ENCODE results near the gene ITGBL1. TPM values are rescaled to one million over a fixed set of nuclear protein-coding genes. Genes with fewer than 3 reads are reported as not detected.

The ITGBL1 gene
- total and polyA plus RNA-seq, 2 donors (not counting 3 experiments of a cell fraction or from before 2014, with no cell fraction given), result 4.6 to 8.8 TPM

GRCh38 chr13:101545521-101545920 lies 93.0 kb downstream of the ITGBL1 start:
- Histone ChIP-seq H4K20me1 (replicated peaks; ENCODE audit: control insufficient read depth, extremely low read depth, insufficient read depth, low read length) (no peaks in the 10 kb centered on the region), H2AFZ (ENCODE audit: low read depth, low read length) (no peak overlapping the region), H3K4me1 (ENCODE audit: control insufficient read depth, extremely low read depth, insufficient read depth, low read length) (no peaks in the 10 kb centered on the region), H3K4me2 (ENCODE audit: insufficient read depth, low read length) (no peak overlapping the region), H3K9me1 (replicated peaks; ENCODE audit: control insufficient read depth, extremely low read depth, insufficient read depth, low read length) (no peaks in the 10 kb centered on the region), H3K27me3 (ENCODE audit: control insufficient read depth in 2 of 2, insufficient read depth in 2 of 2, low read length in 2 of 2) (no peaks in the 10 kb centered on the region), H3K9me3 (replicated peaks; ENCODE audit: control insufficient read depth, insufficient read depth, low read length) (no peaks in the 10 kb centered on the region), H3K36me3 (ENCODE audit: control insufficient read depth in 2 of 2, extremely low read depth in 1 of 2, insufficient read depth in 2 of 2, low read length in 2 of 2) (no peaks in the 10 kb centered on the region), H3K79me2 (ENCODE audit: control insufficient read depth, insufficient read depth, low read length) (no peaks in the 10 kb centered on the region), H3K4me3 (replicated peaks in 1 of 3; ENCODE audit: insufficient read depth in 1 of 3, low read depth in 1 of 3, low read length in 3 of 3) (no peak overlapping the region), H3K9ac (replicated peaks; ENCODE audit: extremely low read depth, insufficient read depth, low read length) (no peak overlapping the region), H3K27ac (ENCODE audit: insufficient read depth, low read depth, low read length) (no peak overlapping the region)
- BruUV-seq (replicated peaks), result no TSS peak
- dilution Hi-C loops (cut with MboI; ENCODE audit: extremely low pct_ligation_motif_present, low sequenced_read_pairs), result no loop called here
- intact Hi-C loops (cut with micrococcal nuclease), result no loop called here
- POLR2A ChIA-PET, result no interaction called here
- no peak for FAIRE-seq
- DNase-seq (ENCODE audit: low read depth, low spot score), result no peak
- CTCF ChIA-PET, result interaction anchor here (0.9 to 1.7 kb wide), 9 partner anchors 10 to 400 kb away, joined by 3 to 13 read pairs (median 5); no protein-coding TSS in a partner anchor
- TF ChIP-seq MYC (IDR thresholded peaks at IDR 0.05; ENCODE audit: low read depth, low read length) (no peak), GATA2 (IDR thresholded peaks at IDR 0.05; ENCODE audit: insufficient read depth, insufficient read length, low read depth, low read length) (no peak), POLR2A (IDR thresholded peaks at IDR 0.05; ENCODE audit: low read depth, low read length) (no peak), CTCF (IDR thresholded peaks at IDR 0.05; ENCODE audit: extremely low read depth in 1 of 2, insufficient read depth in 1 of 2, low read depth in 1 of 2, low read length in 2 of 2) (no peak), MAX (IDR thresholded peaks at IDR 0.05; ENCODE audit: insufficient read depth, insufficient read length) (no peak), FOS (IDR thresholded peaks at IDR 0.05; ENCODE audit: borderline replicate concordance, insufficient read depth, low read length) (no peak), POLR2AphosphoS5 (IDR thresholded peaks at IDR 0.05; ENCODE audit: insufficient read depth, low read depth, low read length) (no peak), EZH2 (IDR thresholded peaks at IDR 0.05; ENCODE audit: borderline replicate concordance, low read depth, low read length, severe bottlenecking) (no peak), JUN (IDR thresholded peaks at IDR 0.05; ENCODE audit: borderline replicate concordance, insufficient read depth, insufficient read length, low read depth) (no peak)

Data from endothelial cell of umbilical vein (primary cell).